ENCODE results near the gene FGD5. TPM values are rescaled to one million over a fixed set of nuclear protein-coding genes. Genes with fewer than 3 reads are reported as not detected.
A peak's percentile ranks its signal among the peaks of the same experiment; 100 is the strongest.

The FGD5 gene
- polyA plus RNA-seq, 3 donors, result 0.03 TPM; not detected in 2

DNA sequence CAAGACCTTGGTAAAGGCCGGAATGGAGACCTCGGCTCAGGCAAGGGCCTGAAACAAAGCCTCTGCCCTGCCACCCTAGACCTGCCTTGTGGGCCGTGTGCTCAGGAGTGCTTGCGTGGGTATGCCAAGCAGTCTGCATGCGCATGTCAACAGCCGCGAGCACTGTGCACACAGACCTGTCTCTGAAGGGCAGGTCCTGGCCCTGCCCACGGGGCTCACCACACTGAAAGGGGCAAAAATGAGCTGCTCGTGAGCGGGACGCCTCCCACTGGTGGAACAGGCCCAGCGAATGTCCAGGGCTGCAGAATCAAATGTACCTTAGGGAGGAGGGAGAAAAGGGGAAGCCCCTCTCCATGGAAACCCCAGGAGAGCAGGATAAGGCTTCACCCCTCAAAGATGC, 44.3 kb upstream of the FGD5 start:
- no peak overlapping the region for H3K4me2 ChIP-seq (replicated peaks; ENCODE audit: extremely low read depth, low read length, poor library complexity, severe bottlenecking)
- H3K4me3 Mint-ChIP-seq, result no peak overlapping the region
- H3K9me3 Mint-ChIP-seq, result peaks cover 0 to 12% (median 6%) of the 10 kb centered on the region in 7 donors
- intact Hi-C loops (cut with micrococcal nuclease), result no loop called here
- H2AFZ ChIP-seq (ENCODE audit: insufficient read depth, low read depth, low read length, poor library complexity, severe bottlenecking), result no peak overlapping the region
- no peak overlapping the region for H3K27ac ChIP-seq (ENCODE audit: low read depth in 1 of 2, low read length in 2 of 2)
- no peak overlapping the region for H3K4me3 ChIP-seq (replicated peaks in 1 of 3; ENCODE audit: low read depth in 2 of 3, low read length in 3 of 3)
- TF ChIP-seq, protein P1, sequence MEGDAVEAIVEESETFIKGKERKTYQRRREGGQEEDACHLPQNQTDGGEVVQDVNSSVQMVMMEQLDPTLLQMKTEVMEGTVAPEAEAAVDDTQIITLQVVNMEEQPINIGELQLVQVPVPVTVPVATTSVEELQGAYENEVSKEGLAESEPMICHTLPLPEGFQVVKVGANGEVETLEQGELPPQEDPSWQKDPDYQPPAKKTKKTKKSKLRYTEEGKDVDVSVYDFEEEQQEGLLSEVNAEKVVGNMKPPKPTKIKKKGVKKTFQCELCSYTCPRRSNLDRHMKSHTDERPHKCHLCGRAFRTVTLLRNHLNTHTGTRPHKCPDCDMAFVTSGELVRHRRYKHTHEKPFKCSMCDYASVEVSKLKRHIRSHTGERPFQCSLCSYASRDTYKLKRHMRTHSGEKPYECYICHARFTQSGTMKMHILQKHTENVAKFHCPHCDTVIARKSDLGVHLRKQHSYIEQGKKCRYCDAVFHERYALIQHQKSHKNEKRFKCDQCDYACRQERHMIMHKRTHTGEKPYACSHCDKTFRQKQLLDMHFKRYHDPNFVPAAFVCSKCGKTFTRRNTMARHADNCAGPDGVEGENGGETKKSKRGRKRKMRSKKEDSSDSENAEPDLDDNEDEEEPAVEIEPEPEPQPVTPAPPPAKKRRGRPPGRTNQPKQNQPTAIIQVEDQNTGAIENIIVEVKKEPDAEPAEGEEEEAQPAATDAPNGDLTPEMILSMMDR (IDR thresholded peaks at IDR 0.05), result no peak
- no peak overlapping the region for H3K9ac ChIP-seq (ENCODE audit: insufficient read depth, low read length, poor library complexity, severe bottlenecking)
- no peak overlapping the region for H3K27ac Mint-ChIP-seq
- no peaks in the 10 kb centered on the region for H4K20me1 ChIP-seq (ENCODE audit: insufficient read depth, low read length)
- H3K79me2 ChIP-seq (ENCODE audit: insufficient read depth, low read length), result no peaks in the 10 kb centered on the region
- H3K4me1 Mint-ChIP-seq, result peaks cover 3% of the 10 kb centered on the region
- DNase-seq, result no peak
- H3K27me3 Mint-ChIP-seq (ENCODE audit: low read depth in 3 of 3), result peaks cover 0 to 2% (median 0%) of the 10 kb centered on the region in 3 donors
- no peaks in the 10 kb centered on the region for H3K9me3 ChIP-seq (replicated peaks in 1 of 2; ENCODE audit: control insufficient read depth in 1 of 2, insufficient read depth in 1 of 2, low read length in 2 of 2)
- no peaks in the 10 kb centered on the region for H3K36me3 Mint-ChIP-seq
- no peaks in the 10 kb centered on the region for H3K27me3 ChIP-seq (ENCODE audit: control insufficient read depth in 2 of 2, insufficient read depth in 2 of 2, low read length in 2 of 2)
- no peaks in the 10 kb centered on the region for H3K36me3 ChIP-seq (replicated peaks in 1 of 2; ENCODE audit: control insufficient read depth in 1 of 2, insufficient read depth in 2 of 2, low read length in 2 of 2)
- H3K4me1 ChIP-seq (ENCODE audit: control insufficient read depth in 1 of 2, insufficient read depth in 2 of 2, low read length in 2 of 2), result no peaks in the 10 kb centered on the region
- WGBS (ENCODE audit: insufficient coverage), result 96% methylated on average over 11 of the region's 12 CpGs

DNA sequence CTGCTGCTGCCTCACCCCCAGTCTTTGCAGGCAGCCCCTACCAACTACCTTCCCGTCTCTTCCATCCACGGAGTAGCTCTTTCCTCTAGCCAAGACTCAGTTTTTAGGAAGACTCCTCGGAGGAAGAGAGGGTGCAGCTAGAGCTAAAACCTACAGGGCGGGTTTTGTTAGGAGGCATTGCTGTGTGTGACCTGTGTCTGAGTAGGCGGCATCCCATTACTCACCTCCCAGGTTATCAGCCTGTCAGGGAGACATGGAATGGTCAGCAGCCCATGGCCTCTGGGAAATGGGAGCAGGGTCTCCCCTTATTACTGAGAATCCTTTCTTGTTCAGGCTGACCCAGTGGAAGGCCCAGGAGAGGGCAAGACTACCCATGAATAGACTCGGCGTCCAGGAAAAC, 43.8 kb upstream of the FGD5 start:
- Mint-ChIP-seq H3K4me3 (no peak overlapping the region), H3K27me3 (ENCODE audit: low read depth in 3 of 3) (peaks cover 0 to 2% (median 0%) of the 10 kb centered on the region in 3 donors), H3K9me3 (peaks cover 0 to 12% (median 6%) of the 10 kb centered on the region in 7 donors), H3K36me3 (no peaks in the 10 kb centered on the region), H3K4me1 (peaks cover 3% of the 10 kb centered on the region), H3K27ac (peak overlapping the region in 1 of 7 donors; percentile 1)
- intact Hi-C loops (cut with micrococcal nuclease), result no loop called here
- no peaks in the 10 kb centered on the region for H3K9me3 ChIP-seq (replicated peaks in 1 of 2; ENCODE audit: control insufficient read depth in 1 of 2, insufficient read depth in 1 of 2, low read length in 2 of 2)
- H2AFZ ChIP-seq (ENCODE audit: insufficient read depth, low read depth, low read length, poor library complexity, severe bottlenecking), result no peak overlapping the region
- H3K36me3 ChIP-seq (replicated peaks in 1 of 2; ENCODE audit: control insufficient read depth in 1 of 2, insufficient read depth in 2 of 2, low read length in 2 of 2), result no peaks in the 10 kb centered on the region
- H3K79me2 ChIP-seq (ENCODE audit: insufficient read depth, low read length), result no peaks in the 10 kb centered on the region
- H4K20me1 ChIP-seq (ENCODE audit: insufficient read depth, low read length), result no peaks in the 10 kb centered on the region
- no peaks in the 10 kb centered on the region for H3K27me3 ChIP-seq (ENCODE audit: control insufficient read depth in 2 of 2, insufficient read depth in 2 of 2, low read length in 2 of 2)
- H3K4me1 ChIP-seq (ENCODE audit: control insufficient read depth in 1 of 2, insufficient read depth in 2 of 2, low read length in 2 of 2), result no peaks in the 10 kb centered on the region
- TF ChIP-seq, protein P1 (IDR thresholded peaks at IDR 0.05), result no peak
- no peak for DNase-seq
- H3K4me2 ChIP-seq (replicated peaks; ENCODE audit: extremely low read depth, low read length, poor library complexity, severe bottlenecking), result no peak overlapping the region
- no peak overlapping the region for H3K27ac ChIP-seq (ENCODE audit: low read depth in 1 of 2, low read length in 2 of 2)
- WGBS (ENCODE audit: insufficient coverage), result 100% methylated on average over 2 of the region's 7 CpGs
- H3K4me3 ChIP-seq (replicated peaks in 1 of 3; ENCODE audit: low read depth in 2 of 3, low read length in 3 of 3), result no peak overlapping the region
- no peak overlapping the region for H3K9ac ChIP-seq (ENCODE audit: insufficient read depth, low read length, poor library complexity, severe bottlenecking)
